ENCODE data around the gene ADM. TPM values are rescaled to one million over a fixed set of nuclear protein-coding genes. Genes with fewer than 3 reads are reported as not detected.

The ADM gene
- total RNA-seq, 1 experiment from 2014 or later, result 82.5 TPM

DNA sequence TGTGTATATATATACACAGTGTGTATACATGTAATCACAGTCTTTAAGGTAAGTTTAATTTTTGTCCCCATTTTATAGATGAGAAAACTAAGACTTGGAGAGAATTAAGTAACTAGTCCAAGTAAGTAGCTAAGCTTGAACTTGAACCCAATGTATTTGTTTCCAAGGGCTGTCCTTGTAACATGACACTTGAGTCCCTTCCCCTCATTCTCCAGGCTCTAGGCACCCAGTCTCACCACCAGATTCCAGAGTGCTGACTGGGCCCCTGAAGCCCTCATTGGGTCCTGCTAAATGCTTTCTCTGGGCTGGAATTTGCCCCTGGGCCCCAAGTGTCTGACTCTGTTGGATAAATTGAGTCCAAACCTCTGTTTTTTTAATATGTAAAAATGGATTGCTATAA, 45.5 kb downstream of the ADM start:
- H3K4me3 ChIP-seq (ENCODE audit: low read length), result 0 out of 2 replicates have a peak overlapping the region, but pooled peaks have one; percentile 3

DNA sequence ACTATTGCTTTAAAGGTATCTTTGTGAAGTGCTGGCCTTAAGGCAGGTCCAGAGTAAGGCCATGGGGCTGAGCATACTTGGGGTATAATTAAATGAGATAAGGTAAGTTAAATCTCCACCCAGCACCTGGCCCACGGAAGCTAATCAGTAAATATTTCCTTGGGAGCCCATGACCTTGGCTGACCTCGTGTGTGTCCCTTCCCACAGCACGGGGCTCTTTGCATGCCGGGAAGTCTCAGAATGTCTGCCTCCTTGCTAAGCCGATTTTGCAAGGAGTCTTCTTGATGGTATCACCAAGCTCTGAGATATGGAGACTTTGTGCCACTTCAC, 46.5 kb downstream of the ADM start:
- H4K20me1 ChIP-seq (ENCODE audit: low read length), result no peaks in the 10 kb centered on the region
- H3F3A ChIP-seq (ENCODE audit: low read length, unreplicated experiment), result no peaks in the 10 kb centered on the region
- H3K9me2 ChIP-seq (replicated peaks; ENCODE audit: low read length), result no peaks in the 10 kb centered on the region
- CTCF ChIA-PET, result interaction anchor here (1.1 kb wide), 1 partner anchor 15 kb away, joined by 3 read pairs; no protein-coding TSS in a partner anchor
- H3K4me1 ChIP-seq (ENCODE audit: insufficient read depth, low read length), result peaks cover 40% of the 10 kb centered on the region
- no TSS peak for BruUV-seq (replicated peaks)
- TF ChIP-seq EZH2phosphoT487 (IDR thresholded peaks at IDR 0.05; ENCODE audit: borderline replicate concordance, low read length), result no peak
- H2AFZ ChIP-seq (ENCODE audit: low read length), result peak overlapping the region; percentile 14; the same call in 1 of the 2 replicates
- no peak for DNase-seq
- no peak for ATAC-seq
- H3K79me2 ChIP-seq (ENCODE audit: low read length), result no peaks in the 10 kb centered on the region
- H3K4me3 ChIP-seq (ENCODE audit: low read length), result no peak overlapping the region
- intact Hi-C loops (cut with micrococcal nuclease), result no loop called here
- POLR2A ChIA-PET (ENCODE audit: unreplicated experiment), result no interaction called here
- H3K27ac ChIP-seq (ENCODE audit: low read length), result peak overlapping the region; percentile 58
- peak overlapping the region; percentile 48 for H3K4me2 ChIP-seq (ENCODE audit: low read length)
- H3K36me3 ChIP-seq (ENCODE audit: low read depth, low read length), result no peaks in the 10 kb centered on the region
- H3K27me3 ChIP-seq (ENCODE audit: low read length), result no peaks in the 10 kb centered on the region
- no peak overlapping the region for H3K9ac ChIP-seq (ENCODE audit: low read length)
- no peaks in the 10 kb centered on the region for H3K9me3 ChIP-seq (ENCODE audit: low read length)

More for the DNA sequence above, 45.5 kb downstream of the ADM start:
- peak; percentile 87 for DNase-seq
- Histone ChIP-seq H3K9ac (ENCODE audit: low read length) (no peak overlapping the region), H3K4me1 (ENCODE audit: insufficient read depth, low read length) (peaks cover 40% of the 10 kb centered on the region), H2AFZ (ENCODE audit: low read length) (no peak overlapping the region), H3K27ac (ENCODE audit: low read length) (peak overlapping the region; percentile 34), H3F3A (ENCODE audit: low read length, unreplicated experiment) (no peaks in the 10 kb centered on the region), H3K9me3 (ENCODE audit: low read length) (no peaks in the 10 kb centered on the region), H4K20me1 (ENCODE audit: low read length) (no peaks in the 10 kb centered on the region), H3K4me2 (ENCODE audit: low read length) (peak overlapping the region; percentile 48), H3K27me3 (ENCODE audit: low read length) (no peaks in the 10 kb centered on the region), H3K9me2 (replicated peaks; ENCODE audit: low read length) (no peaks in the 10 kb centered on the region), H3K36me3 (ENCODE audit: low read depth, low read length) (no peaks in the 10 kb centered on the region), H3K79me2 (ENCODE audit: low read length) (no peaks in the 10 kb centered on the region)
- POLR2A ChIA-PET (ENCODE audit: unreplicated experiment), result interaction anchor here (0.6 kb wide), 1 partner anchor 15 kb away, joined by 8 read pairs; no protein-coding TSS in a partner anchor
- intact Hi-C loops (cut with micrococcal nuclease), result no loop called here
- CTCF ChIA-PET, result no interaction called here
- TF ChIP-seq, protein P1, sequence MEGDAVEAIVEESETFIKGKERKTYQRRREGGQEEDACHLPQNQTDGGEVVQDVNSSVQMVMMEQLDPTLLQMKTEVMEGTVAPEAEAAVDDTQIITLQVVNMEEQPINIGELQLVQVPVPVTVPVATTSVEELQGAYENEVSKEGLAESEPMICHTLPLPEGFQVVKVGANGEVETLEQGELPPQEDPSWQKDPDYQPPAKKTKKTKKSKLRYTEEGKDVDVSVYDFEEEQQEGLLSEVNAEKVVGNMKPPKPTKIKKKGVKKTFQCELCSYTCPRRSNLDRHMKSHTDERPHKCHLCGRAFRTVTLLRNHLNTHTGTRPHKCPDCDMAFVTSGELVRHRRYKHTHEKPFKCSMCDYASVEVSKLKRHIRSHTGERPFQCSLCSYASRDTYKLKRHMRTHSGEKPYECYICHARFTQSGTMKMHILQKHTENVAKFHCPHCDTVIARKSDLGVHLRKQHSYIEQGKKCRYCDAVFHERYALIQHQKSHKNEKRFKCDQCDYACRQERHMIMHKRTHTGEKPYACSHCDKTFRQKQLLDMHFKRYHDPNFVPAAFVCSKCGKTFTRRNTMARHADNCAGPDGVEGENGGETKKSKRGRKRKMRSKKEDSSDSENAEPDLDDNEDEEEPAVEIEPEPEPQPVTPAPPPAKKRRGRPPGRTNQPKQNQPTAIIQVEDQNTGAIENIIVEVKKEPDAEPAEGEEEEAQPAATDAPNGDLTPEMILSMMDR (conservative IDR thresholded peaks at IDR 0.05; ENCODE audit: low read depth, low read length), result no peak
- TF ChIP-seq EZH2phosphoT487 (IDR thresholded peaks at IDR 0.05; ENCODE audit: borderline replicate concordance, low read length), result no peak
- no peak for TF ChIP-seq EZH2 (IDR thresholded peaks at IDR 0.05; ENCODE audit: low read length, unreplicated experiment)
- BruUV-seq (replicated peaks), result no TSS peak
- ATAC-seq, result peak; percentile 69

DNA sequence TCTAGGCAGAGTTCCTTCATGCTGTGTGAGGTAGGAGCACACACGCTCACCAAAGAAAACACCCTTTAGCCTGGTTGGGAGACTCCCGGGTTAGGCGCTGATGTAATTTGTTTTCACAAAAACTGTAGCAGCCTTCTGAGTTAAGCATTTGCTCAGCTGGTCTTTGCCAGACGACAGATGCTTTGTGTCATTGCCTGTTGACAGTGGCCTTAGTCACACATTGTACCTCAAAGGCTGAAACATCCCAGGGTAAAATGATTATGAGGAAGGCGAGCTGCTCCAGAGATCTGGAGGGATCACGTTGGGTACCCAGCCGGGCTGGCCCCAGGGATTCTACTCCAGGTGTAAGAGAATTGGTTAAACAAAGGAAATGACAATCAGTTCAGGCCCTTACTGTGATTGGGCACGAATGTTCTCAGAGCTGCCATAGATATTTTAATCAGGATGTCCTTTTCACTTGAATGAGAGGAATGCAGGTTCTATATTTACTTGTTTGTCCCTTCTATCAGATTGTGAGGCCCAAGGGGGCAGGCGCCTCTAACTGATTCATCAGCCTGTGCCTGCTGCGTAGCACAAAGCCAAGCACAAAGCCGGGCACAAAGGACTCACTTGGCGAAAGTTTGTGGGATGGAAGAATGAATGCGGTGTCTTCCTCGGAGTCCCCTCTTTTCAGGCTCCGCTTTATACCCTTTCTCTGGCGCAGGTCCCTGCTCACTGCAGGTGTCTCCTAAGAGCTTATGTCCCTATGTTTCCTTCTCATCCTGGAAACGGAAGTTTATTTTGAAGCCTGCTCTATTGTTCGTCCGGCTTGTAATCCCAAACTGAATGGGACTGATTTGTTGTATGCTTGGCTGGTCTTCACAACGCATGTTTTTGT, 47.1 kb downstream of the ADM start:
- H2AFZ ChIP-seq (ENCODE audit: low read length), result peak overlapping the region; percentile 14; the same call in 1 of the 2 replicates

More for the DNA sequence above, 47.1 kb downstream of the ADM start:
- Histone ChIP-seq H4K20me1 (ENCODE audit: low read length) (no peaks in the 10 kb centered on the region), H3K27ac (ENCODE audit: low read length) (peak overlapping the region; percentile 58), H3K36me3 (ENCODE audit: low read depth, low read length) (no peaks in the 10 kb centered on the region), H3K9me3 (ENCODE audit: low read length) (no peaks in the 10 kb centered on the region), H3K9ac (ENCODE audit: low read length) (no peak overlapping the region), H3K27me3 (ENCODE audit: low read length) (no peaks in the 10 kb centered on the region), H3K4me2 (ENCODE audit: low read length) (peak overlapping the region; percentile 48), H3K4me3 (ENCODE audit: low read length) (no peak overlapping the region), H3F3A (ENCODE audit: low read length, unreplicated experiment) (no peaks in the 10 kb centered on the region), H3K4me1 (ENCODE audit: insufficient read depth, low read length) (peaks cover 40% of the 10 kb centered on the region), H3K9me2 (replicated peaks; ENCODE audit: low read length) (no peaks in the 10 kb centered on the region), H3K79me2 (ENCODE audit: low read length) (no peaks in the 10 kb centered on the region)
- POLR2A ChIA-PET (ENCODE audit: unreplicated experiment), result no interaction called here
- ATAC-seq (peak; percentile 68), DNase-seq (peak; percentile 72)
- intact Hi-C loops (cut with micrococcal nuclease), result no loop called here
- CTCF ChIA-PET, result interaction anchor here (1.1 kb wide), 1 partner anchor 14 kb away, joined by 3 read pairs; no protein-coding TSS in a partner anchor
- TF ChIP-seq, protein P1 (conservative IDR thresholded peaks at IDR 0.05; ENCODE audit: low read depth, low read length), result no peak
- TF ChIP-seq EZH2 (IDR thresholded peaks at IDR 0.05; ENCODE audit: low read length, unreplicated experiment) (no peak), EZH2phosphoT487 (IDR thresholded peaks at IDR 0.05; ENCODE audit: borderline replicate concordance, low read length) (no peak)
- BruUV-seq (replicated peaks), result no TSS peak
